CD4-positive, alpha-beta T cell (primary cell): ENCODE measurements around the gene CROT. TPM values are rescaled to one million over a fixed set of nuclear protein-coding genes. Genes with fewer than 3 reads are reported as not detected.

ENCODE experiments used
- ATAC-seq: fragments of 200-7000 bp; cut with Tn5 transposase; one replicate; pipeline ENCODE4 v1.10.0; 2022; ENCODE audit warnings: mild to moderate bottlenecking; ENCODE audit not compliant: poor library complexity
- CTCF ChIA-PET: fragments of 350-600 bp; sonication (Branson Sonifier 250); formaldehyde crosslinking; loops from one replicate; lab custom pipeline; 2021; ENCODE audit warnings: antibody characterized with exemption, inconsistent platforms; lab: Charles Lee
- POLR2A ChIA-PET: fragments of 350-600 bp; sonication (Branson Sonifier 250); formaldehyde crosslinking; loops from one replicate; lab custom pipeline; 2021; ENCODE audit warnings: antibody characterized with exemption, inconsistent platforms; lab: Charles Lee
- DNase-seq, 14 experiments: peaks; one replicate each; pipeline ENCODE4 v3.0.0-alpha.2; 2013 to 2020; ENCODE audit warnings: mixed read lengths in 2 of 14
- H3K27ac ChIP-seq, 2 donors: one replicate each; pipeline versions ENCODE4 v1.5.1 to v1.7.0; 2013; ENCODE audit warnings: low read length in 2 of 2, low read depth in 1 of 2, mild to moderate bottlenecking in 1 of 2
- H3K27me3 ChIP-seq, 2 experiments: 1 replicate in 1 of 2; 2 replicates in 1 of 2; pipeline versions ENCODE4 v1.6.1 to v1.7.0; 2013; ENCODE audit warnings: low read length in 2 of 2, control low read depth in 1 of 2, mild to moderate bottlenecking in 1 of 2, moderate library complexity in 1 of 2; ENCODE audit not compliant: insufficient read depth in 2 of 2, control insufficient read depth in 1 of 2
- H3K36me3 ChIP-seq: one replicate; pipeline ENCODE4 v1.6.1; 2013; ENCODE audit warnings: low read length, control low read depth; ENCODE audit not compliant: insufficient read depth
- H3K4me1 ChIP-seq: one replicate; pipeline ENCODE4 v1.6.1; 2013; ENCODE audit warnings: low read length, control low read depth; ENCODE audit not compliant: insufficient read depth
- H3K4me3 ChIP-seq: one replicate; pipeline ENCODE4 v1.5.1; 2013; ENCODE audit warnings: mild to moderate bottlenecking, low read length, moderate library complexity
- H3K9me3 ChIP-seq, 2 experiments: 1 replicate in 1 of 2; 2 replicates in 1 of 2; pipeline versions ENCODE4 v1.6.1 to v1.7.0; 2013; ENCODE audit warnings: low read length in 2 of 2, mild to moderate bottlenecking in 2 of 2, control low read depth in 1 of 2, moderate library complexity in 1 of 2; ENCODE audit not compliant: control insufficient read depth in 1 of 2, insufficient read depth in 1 of 2
- H3K27ac Mint-ChIP-seq: one replicate; pipeline ENCODE4 v1.8.0; 2020; ENCODE audit warnings: mixed read lengths
- H3K27me3 Mint-ChIP-seq: one replicate; pipeline ENCODE4 v1.8.0; 2021; ENCODE audit warnings: mixed read lengths
- H3K36me3 Mint-ChIP-seq: one replicate; pipeline ENCODE4 v1.8.0; 2021; ENCODE audit warnings: low read depth, mixed read lengths
- H3K4me1 Mint-ChIP-seq: one replicate; pipeline ENCODE4 v1.8.0; 2021; ENCODE audit warnings: low read depth, mixed read lengths
- H3K4me3 Mint-ChIP-seq: one replicate; pipeline ENCODE4 v1.8.0; 2020; ENCODE audit warnings: mild to moderate bottlenecking, mixed read lengths
- H3K9me3 Mint-ChIP-seq: one replicate; pipeline ENCODE4 v1.8.0; 2020; ENCODE audit warnings: mixed read lengths
- CTCF ChIP-seq: fragments of 200-600 bp; IDR thresholded peaks from one replicate; pipeline ENCODE4 v1.8.0; 2022; ENCODE audit warnings: antibody characterized with exemption, mild to moderate bottlenecking
- intact Hi-C, 2 experiments: fragments of 100-400 bp; cut with DNase I in 1 of 2; cut with micrococcal nuclease in 1 of 2; formaldehyde crosslinking; loops; one replicate each; pipeline versions ENCODE4 v1.15.1 to v1.9.0; 2023 to 2025; cut with DNase I, micrococcal nuclease
- total RNA-seq, 174 experiments: library from RNA in 2 of 174; stranded (reverse) in 2 of 174; gene quantifications; one replicate each; pipeline ENCODE4 v1.2.3 and lab custom pipeline; 2021 to 2026

CROT gene
- total RNA-seq, 2 experiments from 2014 or later, result 8.5 to 8.6 TPM

GRCh38 chr7:87447116-87447635 lies 101.7 kb downstream of the CROT start:
- no peaks in the 10 kb centered on the region for H3K9me3 ChIP-seq
- H3K36me3 ChIP-seq, result no peaks in the 10 kb centered on the region
- ATAC-seq (no peak), DNase-seq (no peak)
- Mint-ChIP-seq H3K36me3 (no peaks in the 10 kb centered on the region), H3K4me1 (no peaks in the 10 kb centered on the region), H3K9me3 (no peaks in the 10 kb centered on the region), H3K4me3 (no peak overlapping the region), H3K27ac (no peak overlapping the region), H3K27me3 (peaks cover 17% of the 10 kb centered on the region)
- POLR2A ChIA-PET, result interaction anchor here (0.6 kb wide), 1 partner anchor 8 kb away, joined by 5 read pairs; no protein-coding TSS in a partner anchor
- H3K4me1 ChIP-seq, result no peaks in the 10 kb centered on the region
- H3K27ac ChIP-seq, result no peak overlapping the region
- CTCF ChIA-PET, result no interaction called here
- no peak for TF ChIP-seq CTCF
- intact Hi-C loops, result no loop called here
- H3K27me3 ChIP-seq, result peaks cover 0 to 10% of the 10 kb centered on the region in 2 experiments
- H3K4me3 ChIP-seq, result no peak overlapping the region

GRCh38 chr7:87448388-87448787 lies 102.9 kb downstream of the CROT start:
- Histone ChIP-seq H3K27me3 (peaks cover 2% of the 10 kb centered on the region in 2 experiments), H3K27ac (no peak overlapping the region), H3K4me3 (no peak overlapping the region), H3K4me1 (no peaks in the 10 kb centered on the region), H3K36me3 (no peaks in the 10 kb centered on the region), H3K9me3 (no peaks in the 10 kb centered on the region)
- Mint-ChIP-seq H3K27ac (no peak overlapping the region), H3K36me3 (no peaks in the 10 kb centered on the region), H3K4me3 (no peak overlapping the region), H3K4me1 (no peaks in the 10 kb centered on the region), H3K27me3 (peaks cover 25% of the 10 kb centered on the region), H3K9me3 (no peaks in the 10 kb centered on the region)
- no peak for ATAC-seq
- CTCF ChIA-PET, result no interaction called here
- TF ChIP-seq CTCF, result no peak
- POLR2A ChIA-PET, result no interaction called here
- intact Hi-C loops, result no loop called here
- DNase-seq, result no peak

Other genes starting within 250 kb of the CROT start
- gene DMTF1, start 193.2 kb upstream of the CROT start, total RNA-seq, result 100 to 1,000 TPM; 114 to 115 TPM
- gene TMEM243, start 125.9 kb upstream of the CROT start, total RNA-seq, result 100 to 1,000 TPM; 158 to 161 TPM
- not detected for gene ABCB4, start 130.0 kb downstream of the CROT start, total RNA-seq